NOMO-1 (cell line): ENCODE data around the gene EGR4.
A peak's percentile ranks its signal among the peaks of the same experiment; 100 is the strongest.

Experiments
- DNase-seq, 2 experiments: peaks; one replicate each; lab custom pipeline; 2025; ENCODE audit not compliant: unreplicated experiment in 2 of 2; lab: John Stamatoyannopoulos, UW

EGR4 gene

GRCh38 chr2:73290049-73290839, 3.1 kb downstream of the EGR4 start:
- peak in 1 of 2 experiments; percentile 38 for DNase-seq

GRCh38 chr2:73289304-73289703, 4.0 kb downstream of the EGR4 start:
- no peak for DNase-seq

DNA sequence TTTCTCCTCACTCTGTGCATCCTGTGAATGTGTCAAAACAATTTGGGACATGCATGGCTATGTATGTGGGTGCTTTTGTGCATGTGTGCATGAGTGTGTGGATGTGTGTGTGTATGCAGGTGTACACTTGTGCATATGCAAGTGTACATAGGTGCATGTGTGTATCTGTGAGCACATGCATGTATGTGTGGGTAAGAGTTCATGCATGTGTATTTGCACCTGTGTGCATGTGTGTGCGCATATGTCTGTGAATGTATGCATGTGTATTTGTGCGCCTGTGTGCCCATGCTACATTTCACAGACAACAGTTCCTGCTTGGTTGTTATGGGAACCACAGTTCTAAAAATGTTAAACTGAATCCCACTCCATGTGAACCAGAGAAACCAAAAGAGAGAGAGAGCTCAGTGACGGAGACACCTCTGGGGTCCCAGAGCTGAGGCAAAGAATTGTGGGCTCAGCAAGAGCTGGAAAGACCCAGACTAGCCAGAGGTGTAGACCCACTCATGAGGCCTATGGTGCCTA, 7.2 kb downstream of the EGR4 start:
- no peak for DNase-seq

GRCh38 chr2:73285159-73285739, 8.1 kb downstream of the EGR4 start:
- DNase-seq: peak; percentile 91 to 96

DNA sequence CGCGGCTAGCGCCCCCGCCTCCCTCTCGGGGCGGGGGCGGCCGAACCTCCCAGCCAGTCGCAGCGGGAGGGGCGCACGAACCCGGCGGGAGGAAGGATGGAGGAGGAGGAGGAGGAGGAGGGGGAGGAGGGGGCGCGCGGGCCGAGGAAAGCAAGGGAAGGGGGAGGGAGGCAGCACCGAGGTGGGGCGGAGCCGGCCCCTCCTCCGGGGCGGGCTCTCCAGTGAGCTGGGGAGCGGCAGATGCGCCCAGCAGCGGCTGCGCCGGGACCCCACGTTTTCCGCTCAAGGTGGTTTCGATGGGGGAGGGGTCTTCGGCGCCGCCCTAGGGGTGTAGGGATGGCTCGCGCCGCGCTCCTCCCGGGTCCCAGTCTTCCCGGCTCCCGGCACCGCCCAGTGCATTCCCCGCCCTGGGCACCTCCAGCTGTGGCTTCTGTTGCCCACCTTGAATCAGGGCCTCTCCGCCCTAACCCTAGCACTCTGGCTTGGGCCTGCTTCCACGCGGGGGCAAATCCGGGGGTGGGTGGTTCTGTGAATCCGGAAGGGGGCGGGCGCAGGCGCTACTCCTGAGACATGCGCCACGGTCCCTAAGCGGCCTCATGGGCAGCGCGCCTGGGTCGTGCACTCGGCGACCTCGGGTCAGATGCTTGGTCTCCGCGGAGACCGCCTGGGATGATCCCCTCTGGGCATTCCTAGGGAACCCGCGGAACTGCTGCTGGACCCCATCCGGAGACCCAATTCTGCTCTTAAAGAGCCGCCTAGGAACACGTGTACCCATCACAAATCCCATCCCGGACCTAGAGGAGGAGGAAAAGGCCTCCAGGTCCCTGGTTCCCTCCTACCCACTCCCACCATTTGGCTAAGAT, 8.8 kb downstream of the EGR4 start, which contains the start of gene FBXO41:
TSS of gene FBXO41 (minus strand) at position 183 of the 863 bp plus-strand sequence. CDS start 14,848 bp downstream, outside the sequence.
- DNase-seq: peak; percentile 66 to 75

GRCh38 chr2:73283545-73284295, 9.6 kb downstream of the EGR4 start:
- peak; percentile 19 to 22 for DNase-seq

DNA sequence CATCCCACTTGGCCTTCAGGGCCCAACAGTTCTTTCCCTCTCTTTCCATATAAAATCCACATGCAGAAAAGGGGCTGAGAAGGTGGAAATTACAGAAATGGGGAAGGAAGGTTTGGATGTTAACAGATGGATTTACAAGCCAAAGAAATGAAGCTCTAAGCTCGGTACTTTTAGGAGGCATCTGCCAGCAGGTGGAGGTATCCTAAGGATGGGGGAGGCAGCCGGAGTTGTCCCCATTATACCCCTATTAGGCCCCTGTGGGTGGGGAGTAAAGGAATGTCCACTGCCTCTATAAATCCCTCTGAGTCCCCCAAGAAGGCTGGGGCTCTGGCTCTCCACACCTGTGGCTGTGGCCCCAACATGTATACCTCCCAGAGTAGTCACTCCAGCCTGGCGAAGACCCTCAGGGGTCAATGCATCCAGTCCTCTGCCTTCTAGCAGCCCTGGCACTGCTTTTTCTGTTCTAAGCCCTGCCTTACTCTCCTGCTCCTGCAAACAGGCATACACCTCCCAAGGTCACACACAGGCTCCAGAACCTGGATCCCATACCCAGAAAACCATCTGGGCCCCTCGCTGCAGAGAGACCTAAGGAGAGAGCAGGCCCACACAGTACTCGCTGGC, 10.3 kb downstream of the EGR4 start:
- no peak for DNase-seq

- DNase-seq: no peak
Measured at GRCh38 chr2:73281244-73281643, 12.1 kb downstream of the EGR4 start.

DNA sequence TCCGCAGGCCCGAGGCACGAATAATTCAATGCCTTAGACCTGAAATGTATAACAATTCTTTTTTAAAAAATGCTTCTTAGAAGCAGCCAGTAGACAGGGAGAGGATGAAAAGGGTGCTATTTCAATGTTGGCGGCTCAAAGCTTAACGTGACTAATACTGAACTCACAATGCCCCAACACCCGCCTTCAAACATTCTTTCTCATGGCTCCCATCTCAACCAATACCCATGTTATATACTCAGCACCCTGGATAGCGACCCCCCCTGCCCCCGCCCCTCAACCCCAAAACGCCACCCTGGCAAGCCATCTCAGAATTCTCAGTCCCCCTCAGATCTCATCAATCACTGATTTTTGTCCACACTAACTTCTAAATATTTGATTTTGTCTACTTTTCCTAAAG, 13.5 kb downstream of the EGR4 start:
- DNase-seq: no peak

- DNase-seq: no peak
Measured at GRCh38 chr2:73272270-73272669, 21.1 kb downstream of the EGR4 start.

DNA sequence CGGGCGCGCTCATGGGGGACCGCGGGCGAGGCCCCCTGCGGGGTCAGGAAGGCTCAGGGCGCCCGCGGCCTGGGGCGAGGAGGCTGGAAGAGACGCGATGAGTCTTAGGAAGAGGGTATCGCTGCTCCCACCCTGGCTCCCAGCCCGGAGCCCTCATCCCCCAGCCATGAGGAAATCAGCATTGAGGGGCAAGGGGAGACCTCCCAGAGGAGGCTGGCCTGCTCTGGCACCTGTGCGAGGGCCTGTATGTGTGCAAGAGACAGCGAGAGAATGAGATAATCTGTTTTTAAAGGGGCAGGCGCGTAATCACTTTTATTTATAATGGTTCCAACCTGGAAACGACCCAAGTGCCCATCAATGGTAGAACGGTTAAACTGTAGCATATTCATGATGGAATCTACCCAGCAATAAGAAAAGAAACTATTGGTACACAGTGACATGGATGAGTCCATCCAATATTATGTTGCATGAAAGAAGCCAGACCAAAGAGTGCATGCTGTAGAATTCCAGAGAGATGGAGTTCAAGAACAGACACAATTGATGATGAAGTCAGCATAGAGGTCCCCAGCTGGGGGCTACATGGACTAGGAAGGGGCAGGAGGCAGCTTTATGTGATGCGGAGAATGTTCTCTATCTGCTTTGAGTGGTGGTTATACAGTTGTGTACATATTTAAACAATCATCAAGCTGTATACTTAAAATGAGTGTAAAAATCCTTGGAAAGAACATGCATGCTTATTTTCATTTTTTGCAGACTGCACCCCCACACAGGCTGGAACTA, 23.5 kb downstream of the EGR4 start:
- DNase-seq: no peak

DNA sequence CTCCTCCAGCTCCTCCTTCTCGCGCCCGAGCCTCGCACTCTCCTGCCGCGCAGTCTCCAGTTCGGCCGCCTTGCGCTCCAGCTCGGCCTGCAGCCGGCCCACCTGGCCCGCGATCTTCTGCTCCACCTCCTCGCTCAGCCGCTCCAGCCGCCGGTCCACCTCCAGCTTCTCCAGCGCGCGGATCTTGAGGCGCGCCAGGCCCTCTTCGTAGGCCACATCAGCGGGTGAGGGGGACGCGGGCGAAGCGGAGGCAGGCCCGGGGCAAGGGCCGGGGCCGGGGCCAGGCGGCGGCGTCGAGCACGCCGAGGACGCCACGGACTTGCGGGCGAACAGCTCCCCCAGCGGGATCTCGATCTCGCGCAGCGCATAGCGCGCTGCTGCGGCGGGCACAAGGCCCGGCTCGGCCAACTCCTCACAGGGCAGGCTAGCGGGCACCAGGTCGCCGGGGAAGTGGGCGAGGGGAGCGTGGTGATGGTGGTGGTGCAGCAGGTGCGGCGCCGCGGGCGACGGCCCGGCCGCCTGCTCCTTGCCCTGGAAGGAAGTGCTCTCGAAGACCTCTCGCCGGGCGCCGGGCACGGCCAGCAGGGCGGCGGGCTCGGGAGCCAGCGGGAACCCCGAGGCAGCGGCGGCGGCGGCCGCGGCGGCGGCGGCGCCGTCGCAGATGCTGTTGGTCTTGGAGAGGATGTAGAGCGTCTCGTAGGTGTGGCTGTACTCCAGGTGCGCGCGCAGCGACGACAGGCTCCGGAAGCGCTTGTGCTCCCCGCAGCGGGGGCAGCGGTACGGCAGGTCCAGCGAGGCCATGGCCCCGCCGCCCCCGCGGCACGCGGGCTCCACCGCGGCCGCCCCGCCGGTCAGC, 24.3 kb downstream of the EGR4 start:
- no peak for DNase-seq

GRCh38 chr2:73268366-73268829, 24.9 kb downstream of the EGR4 start:
- DNase-seq: no peak

DNA sequence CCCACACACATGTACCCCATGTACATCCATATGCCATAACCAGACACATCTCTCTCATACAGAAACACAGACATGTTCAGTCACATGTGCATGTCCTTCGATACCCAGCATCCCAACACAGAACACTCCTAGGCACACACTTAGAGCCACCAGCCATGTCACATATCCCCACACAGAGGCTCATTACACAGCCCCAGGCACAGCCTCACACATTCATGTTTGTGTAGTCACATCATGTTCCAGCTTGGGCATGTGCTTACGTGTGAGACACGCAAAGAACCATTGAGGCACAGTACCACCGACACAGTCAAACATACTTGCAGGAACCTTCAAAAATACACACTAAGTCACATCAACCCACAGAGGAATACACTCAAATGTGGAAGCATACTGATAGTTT, 26.3 kb downstream of the EGR4 start:
- DNase-seq: no peak

DNA sequence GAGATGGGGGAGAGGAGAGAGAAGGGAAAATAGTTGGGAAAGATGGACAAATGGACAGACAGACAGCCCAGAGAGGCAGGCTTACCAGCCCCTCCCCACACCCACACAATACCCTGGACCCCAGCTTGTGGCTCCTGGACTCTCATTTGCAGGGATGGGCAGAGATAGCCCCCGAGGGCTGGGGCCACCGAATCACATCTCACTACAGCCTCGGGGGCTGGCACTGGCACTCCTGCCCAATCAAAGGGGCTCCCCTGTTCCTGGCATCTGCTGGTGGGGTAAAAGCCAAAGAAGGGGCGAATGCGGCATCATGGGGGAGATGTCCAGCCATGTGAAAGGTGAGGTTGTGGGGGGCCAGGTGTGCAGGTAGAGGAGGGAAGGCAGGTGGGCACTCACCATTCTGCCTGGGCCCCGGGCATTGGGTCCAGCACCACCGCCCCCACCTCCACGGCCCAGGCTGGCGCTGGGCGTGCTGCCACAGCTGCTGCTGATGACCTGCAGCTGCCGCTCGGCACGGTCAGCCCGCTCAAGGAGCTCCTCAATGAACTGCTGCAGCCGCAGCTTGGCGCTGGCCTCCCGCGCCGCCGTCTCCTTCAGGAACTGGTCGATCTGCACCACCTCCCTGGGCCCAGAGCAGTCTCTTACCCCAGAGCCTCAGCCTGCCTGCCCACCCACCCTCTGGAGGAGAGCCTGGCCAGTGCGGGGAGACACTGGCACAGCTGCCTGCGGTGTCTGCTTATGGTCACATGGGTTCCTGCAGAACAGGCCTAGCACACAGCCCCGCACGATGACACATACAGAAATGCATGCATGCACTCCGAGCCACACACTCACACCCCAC, 27.1 kb downstream of the EGR4 start:
- no peak for DNase-seq

GRCh38 chr2:73265298-73266060, 27.9 kb downstream of the EGR4 start:
- no peak for DNase-seq

DNA sequence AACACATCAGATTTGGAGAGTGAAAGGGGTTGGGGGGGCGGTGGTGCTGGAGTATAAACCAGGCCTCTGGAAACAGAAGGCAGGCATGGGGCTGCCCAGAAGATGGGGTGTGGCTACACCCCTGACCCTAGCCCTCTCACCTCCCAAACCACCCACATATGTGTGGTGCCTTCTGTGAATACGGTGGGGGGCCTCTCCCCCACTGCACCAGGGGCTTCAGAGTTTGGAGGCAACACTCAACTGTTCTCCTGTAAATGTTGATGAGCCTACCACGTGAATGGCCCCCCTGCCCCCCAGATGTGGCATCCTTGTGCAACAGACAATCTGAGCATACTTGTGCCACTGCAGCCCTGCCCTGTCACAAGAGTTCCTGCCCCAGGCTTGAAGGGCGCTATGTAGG, 28.6 kb downstream of the EGR4 start:
- no peak for DNase-seq
